Measurements from ENCODE around the gene ACSL4.
"Not testable (repeated sequence)": the region's sequence is repeated elsewhere in the genome, so short reads cannot be mapped to it uniquely, and the experiment has no call there.

ACSL4 gene

DNA sequence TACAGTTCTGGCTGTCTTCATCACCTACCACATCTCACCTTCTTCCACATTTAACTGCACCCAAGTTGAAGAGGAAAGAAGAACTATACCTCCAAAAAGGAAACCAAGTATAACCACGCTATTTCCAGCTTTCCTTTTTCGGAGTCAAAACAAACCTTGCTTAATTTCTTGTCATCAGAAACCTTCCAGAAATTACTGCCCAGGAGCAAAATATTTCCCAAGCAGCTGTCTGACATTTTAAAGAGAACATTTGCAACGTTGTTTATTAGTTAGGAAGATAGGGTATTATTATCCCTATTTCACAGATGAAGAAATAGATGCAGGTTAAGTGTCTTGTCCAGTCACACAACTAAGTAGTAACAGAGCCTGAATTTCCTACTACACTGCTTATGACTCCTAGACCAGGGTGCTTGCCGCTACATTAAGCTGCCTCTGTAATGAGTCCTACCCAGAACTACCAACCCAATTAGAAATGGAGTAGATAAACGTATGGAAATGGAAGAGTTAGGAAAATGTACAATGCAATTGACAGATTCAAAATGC lies 2.2 kb upstream of the ACSL4 start:
- TF ChIP-seq, protein P1, sequence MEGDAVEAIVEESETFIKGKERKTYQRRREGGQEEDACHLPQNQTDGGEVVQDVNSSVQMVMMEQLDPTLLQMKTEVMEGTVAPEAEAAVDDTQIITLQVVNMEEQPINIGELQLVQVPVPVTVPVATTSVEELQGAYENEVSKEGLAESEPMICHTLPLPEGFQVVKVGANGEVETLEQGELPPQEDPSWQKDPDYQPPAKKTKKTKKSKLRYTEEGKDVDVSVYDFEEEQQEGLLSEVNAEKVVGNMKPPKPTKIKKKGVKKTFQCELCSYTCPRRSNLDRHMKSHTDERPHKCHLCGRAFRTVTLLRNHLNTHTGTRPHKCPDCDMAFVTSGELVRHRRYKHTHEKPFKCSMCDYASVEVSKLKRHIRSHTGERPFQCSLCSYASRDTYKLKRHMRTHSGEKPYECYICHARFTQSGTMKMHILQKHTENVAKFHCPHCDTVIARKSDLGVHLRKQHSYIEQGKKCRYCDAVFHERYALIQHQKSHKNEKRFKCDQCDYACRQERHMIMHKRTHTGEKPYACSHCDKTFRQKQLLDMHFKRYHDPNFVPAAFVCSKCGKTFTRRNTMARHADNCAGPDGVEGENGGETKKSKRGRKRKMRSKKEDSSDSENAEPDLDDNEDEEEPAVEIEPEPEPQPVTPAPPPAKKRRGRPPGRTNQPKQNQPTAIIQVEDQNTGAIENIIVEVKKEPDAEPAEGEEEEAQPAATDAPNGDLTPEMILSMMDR (IDR thresholded peaks at IDR 0.05; ENCODE audit: borderline replicate concordance, control extremely low read depth, extremely low read depth, insufficient read depth, missing control alignments) = no peak

DNA sequence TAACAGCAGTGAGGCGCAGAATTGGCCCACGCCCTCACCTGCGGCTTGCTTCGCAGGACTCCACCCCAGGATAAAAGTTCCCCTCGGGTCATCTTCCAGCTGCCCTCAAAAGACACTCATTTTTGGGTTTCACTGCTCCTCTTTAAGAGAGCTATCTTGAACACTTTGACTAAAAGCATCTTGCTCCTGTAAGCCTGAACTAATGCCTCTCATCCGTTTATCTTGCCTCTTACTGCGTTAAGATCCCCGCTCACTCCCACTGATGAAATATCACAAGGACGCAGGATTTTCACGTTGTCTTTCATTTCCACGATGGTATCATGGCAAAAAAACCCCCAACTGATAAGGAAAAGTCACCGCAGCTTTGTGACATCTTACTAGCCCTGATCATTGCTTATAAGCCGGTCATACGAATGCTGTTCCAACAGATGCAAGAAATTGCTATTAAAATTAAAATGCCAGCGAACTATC lies 591 bp upstream of the ACSL4 start:
- in situ Hi-C loops (cut with MboI; ENCODE audit: low sequenced_read_pairs, unreplicated experiment) = no loop called here
- no peak for DNase-seq (ENCODE audit: low spot score)
- TF ChIP-seq, protein P1 (IDR thresholded peaks at IDR 0.05; ENCODE audit: borderline replicate concordance, control extremely low read depth, extremely low read depth, insufficient read depth, missing control alignments) = no peak

More for the DNA sequence above, 2.2 kb upstream of the ACSL4 start:
- DNase-seq (ENCODE audit: low spot score) = no peak
- in situ Hi-C loops (cut with MboI; ENCODE audit: low sequenced_read_pairs, unreplicated experiment) = no loop called here

DNA sequence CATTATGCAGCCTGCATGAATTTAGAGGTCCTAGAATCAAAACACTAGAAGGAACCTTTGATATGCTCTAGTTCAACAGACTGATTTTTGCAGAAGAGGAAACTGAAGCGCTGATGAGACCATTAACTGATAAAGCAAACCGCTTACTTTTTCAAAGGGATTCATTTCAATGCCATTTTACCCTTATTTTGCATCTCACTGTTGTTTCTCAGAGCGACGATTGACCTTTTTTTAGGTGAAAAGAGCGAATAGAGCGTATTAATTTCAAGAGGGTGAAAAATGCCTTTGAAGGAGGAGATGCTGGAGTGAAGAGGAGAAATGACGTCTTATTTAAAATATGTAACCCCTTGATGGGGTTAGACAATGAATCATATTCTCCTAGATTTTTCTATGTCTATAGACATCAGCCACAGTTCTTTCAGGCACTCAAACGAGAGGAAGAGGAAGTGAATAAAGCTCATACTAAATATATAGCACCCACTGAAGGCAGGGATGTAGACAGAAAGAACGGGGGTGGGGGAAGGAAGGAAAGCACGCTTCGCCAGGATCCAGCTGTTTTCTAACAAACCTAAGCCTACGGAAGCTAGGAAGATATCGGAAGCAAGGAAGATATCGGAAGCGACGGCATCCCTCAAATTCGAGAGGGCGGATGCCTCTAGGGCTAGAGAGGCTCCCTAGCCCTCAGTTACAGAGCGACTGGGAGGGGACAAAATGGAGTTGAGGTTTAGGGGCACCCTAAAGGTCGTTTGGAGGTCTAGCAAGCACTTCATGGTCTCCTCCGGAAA lies 848 bp downstream of the ACSL4 start:
- DNase-seq (ENCODE audit: low spot score) = no peak
- TF ChIP-seq, protein P1 (IDR thresholded peaks at IDR 0.05; ENCODE audit: borderline replicate concordance, control extremely low read depth, extremely low read depth, insufficient read depth, missing control alignments) = no peak
- in situ Hi-C loops (cut with MboI; ENCODE audit: low sequenced_read_pairs, unreplicated experiment) = no loop called here

DNA sequence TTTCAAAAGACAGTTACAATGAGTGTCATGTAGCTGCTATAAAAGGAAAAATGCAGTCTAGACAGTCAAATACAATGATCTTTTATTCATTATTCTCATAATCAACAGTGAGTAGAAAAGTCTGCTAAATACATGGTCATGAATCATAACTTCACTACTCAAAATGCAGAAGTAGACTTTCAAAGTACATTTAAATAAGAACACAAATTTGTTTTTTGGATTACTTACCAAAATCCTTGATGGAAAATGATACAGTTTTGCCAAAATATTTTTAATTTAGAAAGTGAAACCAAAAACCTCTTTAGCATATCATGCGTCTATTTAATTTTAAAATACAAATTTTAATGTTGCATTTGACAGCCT lies 4.9 kb downstream of the ACSL4 start:
- TF ChIP-seq, protein P1 (IDR thresholded peaks at IDR 0.05; ENCODE audit: borderline replicate concordance, control extremely low read depth, extremely low read depth, insufficient read depth, missing control alignments) = no peak
- DNase-seq (ENCODE audit: low spot score) = no peak
- in situ Hi-C loops (cut with MboI; ENCODE audit: low sequenced_read_pairs, unreplicated experiment) = no loop called here

DNA sequence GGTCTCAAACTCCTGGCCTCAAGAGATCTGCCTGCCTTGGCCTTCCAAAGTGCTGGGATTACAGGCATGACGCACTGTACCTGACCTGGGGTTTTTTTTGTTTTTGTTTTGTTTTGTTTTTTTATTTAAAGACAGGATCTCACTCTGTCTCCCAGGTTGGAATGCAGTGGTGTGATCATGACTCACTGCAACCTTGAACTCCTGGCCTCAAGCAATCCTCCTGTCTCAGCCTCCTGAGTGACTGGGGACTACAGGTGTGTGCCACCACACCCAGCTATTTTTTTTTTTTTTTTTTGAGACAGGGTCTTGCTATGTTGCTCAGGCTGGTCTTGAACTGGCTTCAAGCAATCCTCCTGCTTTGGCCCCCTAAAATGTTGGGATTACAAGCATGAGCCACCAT lies 8.1 kb downstream of the ACSL4 start:
- in situ Hi-C loops (cut with MboI; ENCODE audit: low sequenced_read_pairs, unreplicated experiment); DNase-seq (ENCODE audit: low spot score): not testable (repeated sequence)

DNA sequence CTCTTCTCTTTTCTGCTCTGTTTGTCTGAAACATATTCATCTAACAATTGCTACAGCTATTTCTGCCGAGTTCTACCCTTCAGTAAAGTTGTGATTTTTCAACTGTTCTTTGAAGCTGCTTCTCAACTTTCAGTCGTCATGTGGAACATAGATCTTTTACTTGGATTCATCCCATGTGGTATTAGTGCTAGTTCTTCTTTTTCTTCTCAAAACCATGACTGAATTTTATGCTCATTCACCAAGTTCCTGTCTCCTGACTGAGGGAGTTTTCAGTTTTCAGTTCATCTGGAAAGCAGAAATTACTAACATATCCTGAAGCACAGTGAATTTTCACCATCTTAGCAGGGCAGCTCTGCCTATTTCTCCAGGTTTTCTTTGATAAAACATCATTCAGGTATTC lies 12.1 kb downstream of the ACSL4 start:
- no peak for DNase-seq (ENCODE audit: low spot score)
- in situ Hi-C loops (cut with MboI; ENCODE audit: low sequenced_read_pairs, unreplicated experiment) = no loop called here
- TF ChIP-seq, protein P1 (IDR thresholded peaks at IDR 0.05; ENCODE audit: borderline replicate concordance, control extremely low read depth, extremely low read depth, insufficient read depth, missing control alignments) = no peak

DNA sequence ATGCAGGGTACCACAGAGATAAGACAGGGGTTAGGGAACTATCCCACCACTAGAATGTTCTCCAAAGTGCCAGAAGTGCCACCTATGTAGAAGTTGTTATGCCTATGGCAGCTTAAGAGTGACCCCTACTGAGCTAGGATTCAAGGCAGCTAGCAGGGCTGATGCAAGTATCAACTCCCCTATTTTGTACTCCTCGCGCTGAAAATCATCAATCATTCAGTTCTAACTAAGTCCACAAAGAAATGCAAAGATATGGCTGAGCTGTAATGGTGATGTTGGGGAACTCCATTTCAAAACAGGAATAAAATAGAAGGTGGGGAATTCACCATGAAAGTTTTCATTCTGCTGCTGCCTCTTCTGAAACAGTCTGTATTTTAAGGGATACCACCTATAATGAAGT lies 13.8 kb downstream of the ACSL4 start:
- TF ChIP-seq, protein P1 (IDR thresholded peaks at IDR 0.05; ENCODE audit: borderline replicate concordance, control extremely low read depth, extremely low read depth, insufficient read depth, missing control alignments) = peak; percentile 6
- in situ Hi-C loops (cut with MboI; ENCODE audit: low sequenced_read_pairs, unreplicated experiment) = loop anchor here (10.0 kb wide), 2 partner anchors 136 to 166 kb away; no protein-coding TSS in a partner anchor
- DNase-seq (ENCODE audit: low spot score) = no peak

Measured in GM13976 (cell line).